Uterus (tissue), 4 donors: ENCODE measurements around the gene PRKAG2. TPM values are rescaled to one million over a fixed set of nuclear protein-coding genes. Genes with fewer than 3 reads are reported as not detected.
"Not testable (repeated sequence)": the region's sequence is repeated elsewhere in the genome, so short reads cannot be mapped to it uniquely, and the experiment has no call there.

Experiments
- DNase-seq, 2 donors: peaks; one replicate each; pipeline ENCODE4 v3.0.0-alpha.2; 2019 to 2020
- H3K27ac ChIP-seq, 2 donors: fragments of 200-600 bp; sonication (generic); 1 replicate in 1 of 2; 2 replicates in 1 of 2; pipeline ENCODE4 v1.5.1; 2016 to 2018
- H3K27me3 ChIP-seq, 2 donors: fragments of 200-600 bp; sonication (generic); one replicate each; pipeline ENCODE4 v1.5.1; 2018 to 2019; ENCODE audit warnings: control low read depth in 1 of 2
- H3K36me3 ChIP-seq, 2 donors: fragments of 200-600 bp; sonication (generic); one replicate each; pipeline ENCODE4 v1.5.1; 2019; ENCODE audit warnings: control low read depth in 1 of 2
- H3K4me1 ChIP-seq, 2 donors: fragments of 200-600 bp; sonication (generic); one replicate each; pipeline ENCODE4 v1.5.1; 2018 to 2019; ENCODE audit warnings: control low read depth in 1 of 2
- H3K4me3 ChIP-seq, 2 donors: fragments of 200-600 bp; sonication (generic); 1 replicate in 1 of 2; 2 replicates in 1 of 2; pipeline ENCODE4 v1.5.1; 2018 to 2019; ENCODE audit warnings: mild to moderate bottlenecking in 1 of 2
- H3K9me3 ChIP-seq, 2 donors: fragments of 200-600 bp; sonication (generic); one replicate each; pipeline ENCODE4 v1.5.1; 2019; ENCODE audit warnings: control low read depth in 1 of 2
- CTCF ChIP-seq, 4 experiments: fragments of 200-600 bp in 2 of 4; fragments of 450-650 bp in 2 of 4; sonication (generic) in 2 of 4; IDR thresholded peaks; one replicate each; pipeline ENCODE4 v1.5.1; 2016 to 2019; ENCODE audit warnings: antibody characterized with exemption in 4 of 4, mild to moderate bottlenecking in 2 of 4, moderate library complexity in 1 of 4
- POLR2A ChIP-seq, 2 donors: fragments of 450-650 bp; IDR thresholded peaks; one replicate each; pipeline ENCODE4 v1.6.1; 2016; ENCODE audit warnings: antibody characterized with exemption in 2 of 2, mild to moderate bottlenecking in 1 of 2, moderate library complexity in 1 of 2
- intact Hi-C: fragments of 100-400 bp; cut with DNase I; formaldehyde crosslinking; loops from one replicate; pipeline ENCODE4 v1.15.1; 2023; ENCODE audit warnings: low total_unique reads
- total RNA-seq, 4 donors: library from RNA; depleted of rRNA in 3 of 4; stranded (reverse); fragments of >200 nt in 3 of 4; gene quantifications; one replicate each; pipeline versions ENCODE4 v1.1.0 to v1.2.4, GENCODE V29; 2014 to 2023
- donor health status: DM: yes; HTN: yes; CAD: no.

Gene PRKAG2
- total RNA-seq, 4 donors from 2014 or later: 15.1 to 66.2 (median 33.6) TPM

- H3K27me3 ChIP-seq: no peaks in the 10 kb centered on the region
- intact Hi-C loops: no loop called here
Measured at GRCh38 chr7:151539088-151539671, 337.7 kb downstream of the PRKAG2 start.

DNA sequence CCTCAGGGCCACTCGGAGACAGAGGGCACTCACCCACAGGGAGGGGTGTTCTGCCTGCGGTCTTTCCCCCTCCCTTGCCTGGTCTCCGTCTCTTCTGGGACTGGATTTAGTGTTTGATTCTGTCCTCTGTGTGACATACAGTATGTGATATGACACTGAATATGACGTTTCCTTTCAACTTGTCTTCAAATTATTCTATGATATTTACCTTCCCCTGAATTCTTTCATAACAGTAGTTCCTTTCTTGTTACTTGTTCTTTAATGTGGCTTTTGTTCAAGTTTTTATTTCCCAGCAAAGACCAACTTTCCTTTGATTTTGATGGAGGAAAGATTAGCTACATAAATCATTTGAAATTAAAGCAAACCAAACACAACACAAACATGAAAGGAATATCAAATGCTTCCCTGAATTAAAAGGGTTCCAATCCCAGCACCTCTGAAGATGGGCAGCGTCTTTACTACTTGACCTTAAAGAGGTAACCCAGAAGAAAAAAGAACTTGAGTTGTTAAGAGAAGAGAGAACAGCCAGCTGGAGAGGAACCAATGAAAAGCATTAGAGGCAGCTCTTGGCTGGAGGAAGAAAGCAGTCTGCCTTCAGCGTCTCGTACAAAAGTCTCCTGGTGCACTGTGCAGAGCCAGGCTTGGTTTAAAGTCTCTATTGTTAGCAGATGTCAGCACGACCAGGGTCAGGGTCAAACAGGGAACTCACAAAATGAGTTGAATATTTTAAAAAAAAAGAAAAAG is 338.9 kb downstream of the PRKAG2 start:
- TF ChIP-seq CTCF (IDR thresholded peaks at IDR 0.05): no peak
- no peak for TF ChIP-seq POLR2A (IDR thresholded peaks at IDR 0.05)
- DNase-seq: peak; percentile 39 to 61
- Histone ChIP-seq H3K27ac (peak overlapping the region; percentile 48 to 51), H3K36me3 (no peaks in the 10 kb centered on the region), H3K4me1 (peaks cover 0 to 9% of the 10 kb centered on the region in 2 donors), H3K9me3 (no peaks in the 10 kb centered on the region), H3K4me3 (no peak overlapping the region), H3K27me3 (no peaks in the 10 kb centered on the region)
- intact Hi-C loops: no loop called here

More at GRCh38 chr7:151539088-151539671, 337.7 kb downstream of the PRKAG2 start:
- Histone ChIP-seq H3K36me3 (no peaks in the 10 kb centered on the region), H3K4me1 (peaks cover 0 to 9% of the 10 kb centered on the region in 2 donors), H3K4me3 (no peak overlapping the region), H3K9me3 (no peaks in the 10 kb centered on the region), H3K27ac (peak overlapping the region; percentile 48 to 51)
- TF ChIP-seq POLR2A (IDR thresholded peaks at IDR 0.05): no peak
- TF ChIP-seq CTCF (IDR thresholded peaks at IDR 0.05): no peak
- DNase-seq: peak in 1 of 2 donors; percentile 25

- DNase-seq, H3K27ac ChIP-seq, H3K27me3 ChIP-seq, H3K36me3 ChIP-seq, H3K4me1 ChIP-seq, H3K9me3 ChIP-seq, H3K4me3 ChIP-seq, intact Hi-C loops: not testable (repeated sequence)
Measured at GRCh38 chr7:151536178-151536577, 340.7 kb downstream of the PRKAG2 start.

DNA sequence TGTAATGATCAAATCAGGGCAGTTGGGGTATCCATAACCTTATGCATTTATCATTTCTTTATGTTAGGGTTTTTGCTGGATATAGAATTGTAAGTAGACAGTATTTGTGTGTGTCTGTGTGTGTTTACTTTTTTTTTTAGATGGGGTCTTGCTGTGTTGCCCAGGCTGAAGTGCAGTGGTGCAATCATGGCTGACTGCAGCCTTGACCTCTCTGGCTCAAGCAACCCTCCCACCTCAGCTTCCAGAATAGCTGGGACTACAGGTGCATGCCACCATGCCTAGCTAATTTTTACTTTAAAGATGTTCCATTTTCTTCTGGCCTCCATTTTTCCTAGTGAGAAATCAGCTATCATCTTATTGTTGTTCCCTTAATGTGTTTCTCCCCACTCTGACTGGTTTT is 347.1 kb downstream of the PRKAG2 start:
- no peak for DNase-seq
- intact Hi-C loops: no loop called here
- no peak for TF ChIP-seq POLR2A (IDR thresholded peaks at IDR 0.05)
- no peak for TF ChIP-seq CTCF (IDR thresholded peaks at IDR 0.05)

GRCh38 chr7:151524845-151525244 is 352.1 kb downstream of the PRKAG2 start:
- H3K36me3 ChIP-seq: no peaks in the 10 kb centered on the region
- TF ChIP-seq POLR2A (IDR thresholded peaks at IDR 0.05): no peak
- TF ChIP-seq CTCF (IDR thresholded peaks at IDR 0.05): no peak
- no peaks in the 10 kb centered on the region for H3K27me3 ChIP-seq
- H3K27ac ChIP-seq: no peak overlapping the region
- H3K4me3 ChIP-seq: no peak overlapping the region
- intact Hi-C loops: no loop called here
- DNase-seq: no peak
- H3K9me3 ChIP-seq: no peaks in the 10 kb centered on the region
- no peaks in the 10 kb centered on the region for H3K4me1 ChIP-seq

More for the DNA sequence above, 347.1 kb downstream of the PRKAG2 start:
- H3K36me3 ChIP-seq: no peaks in the 10 kb centered on the region
- no peak overlapping the region for H3K4me3 ChIP-seq
- no peak overlapping the region for H3K27ac ChIP-seq
- H3K27me3 ChIP-seq: no peaks in the 10 kb centered on the region
- no peaks in the 10 kb centered on the region for H3K9me3 ChIP-seq
- no peaks in the 10 kb centered on the region for H3K4me1 ChIP-seq
